GM12878 (cell line): ENCODE measurements around the gene SMARCE1. TPM values are rescaled to one million over a fixed set of nuclear protein-coding genes. Genes with fewer than 3 reads are reported as not detected.
A peak's percentile ranks its signal among the peaks of the same experiment; 100 is the strongest.

Experiments
- CHD1 ChIP-seq: IDR thresholded peaks from 2 replicates; pipeline ENCODE4 v1.6.1; 2012; ENCODE audit warnings: low read depth, low read length, improper control_type of control experiment
- EED ChIP-seq: sonication (generic); IDR thresholded peaks from 2 replicates; pipeline ENCODE4 v1.6.1; 2016; ENCODE audit warnings: antibody characterized with exemption, low read depth
- GATAD2B ChIP-seq: fragments of 450-650 bp; conservative IDR thresholded peaks from 2 replicates; pipeline ENCODE4 v1.6.1; 2017; ENCODE audit warnings: low read depth, mild to moderate bottlenecking, moderate library complexity
- HSF1 ChIP-seq: fragments of 150-350 bp; IDR thresholded peaks from 2 replicates; pipeline ENCODE4 v1.6.1; 2014; ENCODE audit warnings: mild to moderate bottlenecking, low read depth, low read length
- MXI1 ChIP-seq: fragments of 150-350 bp; IDR thresholded peaks from 2 replicates; pipeline ENCODE4 v1.6.1; 2011; ENCODE audit warnings: low read depth, mild to moderate bottlenecking, inconsistent platforms, low read length, improper control_type of control experiment
- NKRF ChIP-seq: fragments of 450-650 bp; conservative IDR thresholded peaks from 2 replicates; pipeline ENCODE4 v1.6.1; 2017; ENCODE audit warnings: mild to moderate bottlenecking, moderate library complexity
- PKNOX1 ChIP-seq: fragments of 450-650 bp; IDR thresholded peaks from 2 replicates; pipeline ENCODE4 v1.6.1; 2016; ENCODE audit warnings: mild to moderate bottlenecking
- RELB ChIP-seq: fragments of 450-650 bp; IDR thresholded peaks from 2 replicates; pipeline ENCODE4 v1.6.1; 2017; ENCODE audit warnings: low read depth, mild to moderate bottlenecking, moderate library complexity
- REST ChIP-seq: IDR thresholded peaks from 2 replicates; pipeline ENCODE4 v1.6.1; 2012; ENCODE audit warnings: mild to moderate bottlenecking, low read depth, low read length
- SIX5 ChIP-seq: IDR thresholded peaks from 2 replicates; pipeline ENCODE4 v1.6.1; 2011; ENCODE audit warnings: mild to moderate bottlenecking, low read depth, low read length, moderate library complexity; ENCODE audit not compliant: severe bottlenecking
- SMAD1 ChIP-seq: fragments of 450-650 bp; IDR thresholded peaks from 2 replicates; pipeline ENCODE4 v1.6.1; 2018; ENCODE audit warnings: mild to moderate bottlenecking, low read depth; ENCODE audit not compliant: partially characterized antibody
- STAT1 ChIP-seq: fragments of 450-650 bp; conservative IDR thresholded peaks from 2 replicates; pipeline ENCODE4 v1.6.1; 2014; ENCODE audit warnings: antibody characterized with exemption, mild to moderate bottlenecking
- SUZ12 ChIP-seq: fragments of 200-600 bp; sonication (generic); IDR thresholded peaks from one replicate; pipeline ENCODE4 v1.6.1; 2018; ENCODE audit warnings: antibody characterized with exemption, mild to moderate bottlenecking; ENCODE audit not compliant: unreplicated experiment
- polyA plus RNA-seq, 11 experiments: library from polyadenylated mRNA; depleted of rRNA in 4 of 11; unstranded in 6 of 11; stranded (reverse) in 5 of 11; fragments of >200 nt; fragmentation: Nextera tagmentation in 4 of 11; fragmentation: Illumina TruSeq in 1 of 11; extraction: Ambion mirVana in 4 of 11; extraction: Trizol in 1 of 11; gene quantifications; 1 replicate in 1 of 11; 2 replicates in 10 of 11; pipeline versions ENCODE4 v1.2.1 to v1.2.3, GENCODE V29; 2011 to 2016; ENCODE audit warnings: inconsistent platforms in 2 of 11, missing spikeins in 2 of 11, low read depth in 1 of 11
- total RNA-seq, 4 experiments: library from RNA; depleted of rRNA in 3 of 4; stranded (reverse); fragments of >200 nt in 3 of 4; fragmentation: Illumina TruSeq in 1 of 4; extraction: Trizol in 1 of 4; gene quantifications; 2 replicates each; pipeline versions ENCODE4 v1.2.1 to v1.2.3, GENCODE V29; 2013 to 2021

The SMARCE1 gene
- total and polyA plus RNA-seq, 10 of the 15 experiments (the other 5 are each of a cell fraction or from before 2014, with no cell fraction given) = 87.9 to 191 (median 132) TPM

- peak; percentile 84 for TF ChIP-seq RELB
- peak; percentile 58 for TF ChIP-seq SMAD1
- TF ChIP-seq NKRF = 0 out of 2 replicates have a peak, but pooled peaks have one; percentile 13
- TF ChIP-seq EED = peak; percentile 38; the same call in 1 of the 2 replicates
- 0 out of 2 replicates have a peak, but pooled peaks have one; percentile 11 for TF ChIP-seq STAT1
- no peak for TF ChIP-seq SUZ12
- TF ChIP-seq GATAD2B = peak; percentile 77; the same call in 1 of the 2 replicates
- TF ChIP-seq SIX5 = no peak
- no peak for TF ChIP-seq REST
- no peak for TF ChIP-seq CHD1
- no peak for TF ChIP-seq MXI1
- no peak for TF ChIP-seq HSF1
- no peak for TF ChIP-seq PKNOX1
- TF ChIP-seq, all 136 proteins: peak for 11
These were observed 48.2 kb downstream of the SMARCE1 start (continued) for GRCh38 chr17:40599468-40599763.
